Activated T-helper 1 cell treated with anti-CD3 and anti-CD28 coated beads, Interleukin-12 subunit alpha, Interleukin-12 subunit beta, Interleukin-2, Interleukin-4 antibody, amounts not matched to agents 30 ng/mL and 10 ng/mL and 1 ng/mL, durations not matched to agents 14 hours and 24 hours and 36 hours (primary cell): ENCODE results near the gene RRM1. TPM values are rescaled to one million over a fixed set of nuclear protein-coding genes. Genes with fewer than 3 reads are reported as not detected.

Source experiments
- DNase-seq: peaks from one replicate; pipeline ENCODE4 v3.0.0; 2021; ENCODE audit warnings: low spot score
- H3K27ac Mint-ChIP-seq: one replicate; pipeline ENCODE4 v1.8.0; 2021; ENCODE audit warnings: mild to moderate bottlenecking, mixed read lengths
- H3K27me3 Mint-ChIP-seq: one replicate; pipeline ENCODE4 v1.8.0; 2022; ENCODE audit warnings: mild to moderate bottlenecking, moderate library complexity, mixed read lengths; ENCODE audit not compliant: insufficient read depth
- H3K36me3 Mint-ChIP-seq: one replicate; pipeline ENCODE4 v1.8.0; 2021; ENCODE audit warnings: low read depth, mixed read lengths
- H3K4me1 Mint-ChIP-seq: one replicate; pipeline ENCODE4 v1.8.0; 2021; ENCODE audit warnings: low read depth, mixed read lengths
- H3K4me3 Mint-ChIP-seq: one replicate; pipeline ENCODE4 v1.8.0; 2021; ENCODE audit warnings: mild to moderate bottlenecking, moderate library complexity, mixed read lengths
- H3K9me3 Mint-ChIP-seq: one replicate; pipeline ENCODE4 v1.8.0; 2021; ENCODE audit warnings: mixed read lengths
- intact Hi-C: fragments of 100-400 bp; cut with micrococcal nuclease; formaldehyde crosslinking; loops from one replicate; pipeline ENCODE4 v1.15.1; 2024
- total RNA-seq: library from RNA; stranded (reverse); gene quantifications from 2 replicates; pipeline ENCODE4 v1.2.3, GENCODE V29; 2022

Gene RRM1
- total RNA-seq, 1 donor from 2014 or later = 173 TPM

DNA sequence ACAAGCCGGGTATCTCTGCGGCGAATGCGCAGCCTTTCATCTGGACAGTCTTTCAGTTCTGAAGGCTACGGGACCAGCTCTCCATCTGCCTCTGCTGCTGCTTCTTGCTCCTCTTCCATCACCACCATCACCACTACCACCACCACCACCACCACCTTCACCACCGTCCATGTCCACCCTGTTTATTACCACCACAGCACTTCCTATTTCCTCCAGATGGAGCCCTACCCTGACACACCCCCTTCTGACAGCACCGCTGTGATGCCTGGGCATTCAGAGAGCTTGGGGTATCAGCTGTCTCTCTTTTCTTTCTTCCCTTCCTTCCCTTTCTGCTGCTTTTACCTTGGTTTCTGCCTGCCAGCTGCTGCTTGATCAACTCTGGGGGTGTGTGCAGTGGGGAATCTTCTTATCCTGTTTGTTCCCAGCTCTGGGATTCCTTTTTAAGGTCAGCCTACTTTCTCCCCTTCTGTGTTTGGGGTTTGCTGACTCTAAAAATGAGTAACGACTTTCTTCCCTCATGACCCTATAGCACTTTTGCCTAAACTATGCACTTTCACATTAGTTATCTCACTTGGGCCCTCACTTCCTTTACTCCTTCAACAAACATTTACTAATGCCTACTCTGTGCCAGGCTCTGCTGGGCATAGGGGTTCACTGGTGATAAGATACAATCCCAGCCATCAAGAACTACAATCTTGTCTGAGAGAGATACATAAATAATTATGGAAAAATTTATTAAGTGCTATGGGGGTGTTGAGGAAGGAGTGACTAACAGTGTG, 7.8 kb upstream of the RRM1 start:
- Mint-ChIP-seq H3K4me3 (no peak overlapping the region), H3K9me3 (no peaks in the 10 kb centered on the region), H3K27me3 (no peaks in the 10 kb centered on the region), H3K36me3 (peaks cover 49% of the 10 kb centered on the region), H3K27ac (peak overlapping the region; percentile 45), H3K4me1 (peaks cover 51% of the 10 kb centered on the region)
- DNase-seq = no peak
- intact Hi-C loops = no loop called here

DNA sequence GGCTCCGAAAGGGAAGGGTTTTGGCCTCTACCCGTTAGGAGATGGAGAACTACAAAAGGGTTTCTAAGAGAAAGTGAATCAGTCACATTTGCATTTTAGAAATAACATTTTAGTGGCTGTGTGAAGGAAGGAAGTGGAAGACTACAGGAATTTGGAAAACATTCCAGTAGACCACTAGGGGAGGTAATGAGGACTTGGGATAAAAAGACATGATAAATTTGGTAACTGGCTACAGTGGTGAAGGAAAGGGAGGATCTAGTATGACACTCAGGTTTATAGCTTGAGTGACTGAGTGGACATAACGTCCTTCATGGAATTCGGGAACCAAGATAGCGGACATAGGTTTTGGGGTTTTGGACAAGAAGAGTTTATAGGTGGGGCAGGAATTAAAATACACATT, 7.0 kb upstream of the RRM1 start:
- Mint-ChIP-seq H3K27me3 (no peaks in the 10 kb centered on the region), H3K4me3 (no peak overlapping the region), H3K36me3 (peaks cover 53% of the 10 kb centered on the region), H3K9me3 (no peaks in the 10 kb centered on the region), H3K27ac (peak overlapping the region; percentile 45), H3K4me1 (peaks cover 59% of the 10 kb centered on the region)
- DNase-seq = no peak
- intact Hi-C loops = no loop called here

DNA sequence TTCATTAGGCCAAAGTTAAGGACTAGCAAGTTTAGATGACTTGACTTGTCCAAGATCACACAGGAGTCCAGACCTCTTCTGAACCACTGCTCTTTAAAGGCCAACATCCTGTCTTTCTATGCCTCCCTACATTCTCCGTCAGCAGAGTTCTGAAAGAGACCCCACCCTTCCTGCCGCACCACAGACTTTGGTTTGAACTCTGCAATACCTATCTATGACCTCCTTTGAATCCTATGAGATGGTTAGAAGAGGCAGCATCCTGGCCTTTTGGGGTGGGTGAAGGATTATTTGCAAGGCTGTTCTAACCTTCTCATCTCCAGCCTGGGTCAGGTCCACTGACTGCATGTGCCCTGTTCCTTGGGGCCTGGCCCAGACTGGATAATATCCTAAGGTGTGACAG, 4.3 kb upstream of the RRM1 start:
- Mint-ChIP-seq H3K27me3 (no peaks in the 10 kb centered on the region), H3K4me1 (peaks cover 74% of the 10 kb centered on the region), H3K9me3 (no peaks in the 10 kb centered on the region), H3K4me3 (peak overlapping the region; percentile 84), H3K36me3 (peaks cover 35% of the 10 kb centered on the region), H3K27ac (peak overlapping the region; percentile 89)
- intact Hi-C loops = loop anchor here (5.0 kb wide), 1 partner anchor 1033 kb away; the partner anchor contains the start of gene CARS1
- DNase-seq = peak; percentile 56

GRCh38 chr11:4092026-4092425, 2.6 kb upstream of the RRM1 start:
- H3K9me3 Mint-ChIP-seq = no peaks in the 10 kb centered on the region
- H3K4me1 Mint-ChIP-seq = peaks cover 81% of the 10 kb centered on the region
- DNase-seq = peak; percentile 18
- no peaks in the 10 kb centered on the region for H3K27me3 Mint-ChIP-seq
- peak overlapping the region; percentile 84 for H3K4me3 Mint-ChIP-seq
- H3K27ac Mint-ChIP-seq = peak overlapping the region; percentile 96
- intact Hi-C loops = loop anchor here (5.0 kb wide), 1 partner anchor 1035 kb away; the partner anchor contains the start of gene CARS1
- peaks cover 32% of the 10 kb centered on the region for H3K36me3 Mint-ChIP-seq

- intact Hi-C loops = loop anchor here (1.0 to 5.0 kb wide), 5 partner anchors 238 to 1036 kb away; partner anchors contain the start of genes CARS1, NUP98 and STIM1
- Mint-ChIP-seq H3K27me3 (no peaks in the 10 kb centered on the region), H3K9me3 (no peaks in the 10 kb centered on the region), H3K4me3 (peak overlapping the region; percentile 96), H3K36me3 (peaks cover 28% of the 10 kb centered on the region), H3K27ac (peak overlapping the region; percentile 97), H3K4me1 (peaks cover 73% of the 10 kb centered on the region)
- no peak for DNase-seq
Measured at GRCh38 chr11:4093519-4094347, 866 bp upstream of the RRM1 start.

GRCh38 chr11:4095509-4096230, 1.1 kb downstream of the RRM1 start:
- peaks cover 31% of the 10 kb centered on the region for H3K36me3 Mint-ChIP-seq
- H3K4me1 Mint-ChIP-seq = peaks cover 76% of the 10 kb centered on the region
- H3K9me3 Mint-ChIP-seq = no peaks in the 10 kb centered on the region
- intact Hi-C loops = no loop called here
- peak overlapping the region; percentile 96 for H3K4me3 Mint-ChIP-seq
- no peak for DNase-seq
- no peaks in the 10 kb centered on the region for H3K27me3 Mint-ChIP-seq
- peak overlapping the region; percentile 97 for H3K27ac Mint-ChIP-seq

GRCh38 chr11:4098026-4098621, 3.5 kb downstream of the RRM1 start:
- DNase-seq = no peak
- intact Hi-C loops = no loop called here
- peaks cover 69% of the 10 kb centered on the region for H3K4me1 Mint-ChIP-seq
- H3K4me3 Mint-ChIP-seq = no peak overlapping the region
- no peaks in the 10 kb centered on the region for H3K9me3 Mint-ChIP-seq
- H3K27ac Mint-ChIP-seq = no peak overlapping the region
- H3K36me3 Mint-ChIP-seq = peaks cover 32% of the 10 kb centered on the region
- no peaks in the 10 kb centered on the region for H3K27me3 Mint-ChIP-seq

- H3K4me3 Mint-ChIP-seq = no peak overlapping the region
- no peak overlapping the region for H3K27ac Mint-ChIP-seq
- peaks cover 42% of the 10 kb centered on the region for H3K36me3 Mint-ChIP-seq
- no peaks in the 10 kb centered on the region for H3K27me3 Mint-ChIP-seq
- DNase-seq = no peak
- intact Hi-C loops = no loop called here
- peaks cover 60% of the 10 kb centered on the region for H3K4me1 Mint-ChIP-seq
- H3K9me3 Mint-ChIP-seq = no peaks in the 10 kb centered on the region
Measured at GRCh38 chr11:4102711-4103110, 8.1 kb downstream of the RRM1 start.

DNA sequence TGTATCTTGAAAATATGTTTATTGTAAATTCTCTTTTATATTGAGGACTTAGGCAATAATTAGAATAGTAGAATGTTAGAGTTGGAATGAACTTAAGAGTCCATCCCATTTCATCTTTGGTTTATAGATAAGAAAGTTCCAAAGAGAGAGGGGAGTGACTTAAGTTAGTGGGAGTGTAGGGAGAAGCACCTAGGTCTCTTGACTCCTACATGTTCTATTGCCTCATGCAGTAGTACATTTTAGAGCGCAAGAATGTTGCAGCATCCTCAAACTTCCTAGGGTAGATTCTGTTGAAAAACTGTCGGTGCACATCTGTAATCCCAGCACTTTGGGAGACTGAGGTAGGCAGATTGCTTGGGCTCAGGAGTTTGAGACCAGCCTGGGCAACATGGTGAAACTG, 8.7 kb downstream of the RRM1 start:
- Mint-ChIP-seq H3K27ac (no peak overlapping the region), H3K9me3 (no peaks in the 10 kb centered on the region), H3K27me3 (no peaks in the 10 kb centered on the region), H3K4me1 (peaks cover 63% of the 10 kb centered on the region), H3K4me3 (no peak overlapping the region), H3K36me3 (peaks cover 45% of the 10 kb centered on the region)
- DNase-seq = no peak
- intact Hi-C loops = no loop called here

- no peaks in the 10 kb centered on the region for H3K27me3 Mint-ChIP-seq
- H3K36me3 Mint-ChIP-seq = peaks cover 38% of the 10 kb centered on the region
- no peak overlapping the region for H3K4me3 Mint-ChIP-seq
- no peaks in the 10 kb centered on the region for H3K9me3 Mint-ChIP-seq
- DNase-seq = no peak
- H3K27ac Mint-ChIP-seq = no peak overlapping the region
- intact Hi-C loops = no loop called here
- peaks cover 36% of the 10 kb centered on the region for H3K4me1 Mint-ChIP-seq
Measured at GRCh38 chr11:4105916-4106315, 11.3 kb downstream of the RRM1 start.

GRCh38 chr11:4111834-4112233, 17.2 kb downstream of the RRM1 start:
- no peak for DNase-seq
- H3K4me1 Mint-ChIP-seq = peaks cover 16% of the 10 kb centered on the region
- no peaks in the 10 kb centered on the region for H3K9me3 Mint-ChIP-seq
- no peak overlapping the region for H3K4me3 Mint-ChIP-seq
- peaks cover 52% of the 10 kb centered on the region for H3K36me3 Mint-ChIP-seq
- H3K27me3 Mint-ChIP-seq = no peaks in the 10 kb centered on the region
- intact Hi-C loops = loop anchor here (10.0 kb wide), 1 partner anchor 397 kb away; no protein-coding TSS in a partner anchor
- H3K27ac Mint-ChIP-seq = no peak overlapping the region

DNA sequence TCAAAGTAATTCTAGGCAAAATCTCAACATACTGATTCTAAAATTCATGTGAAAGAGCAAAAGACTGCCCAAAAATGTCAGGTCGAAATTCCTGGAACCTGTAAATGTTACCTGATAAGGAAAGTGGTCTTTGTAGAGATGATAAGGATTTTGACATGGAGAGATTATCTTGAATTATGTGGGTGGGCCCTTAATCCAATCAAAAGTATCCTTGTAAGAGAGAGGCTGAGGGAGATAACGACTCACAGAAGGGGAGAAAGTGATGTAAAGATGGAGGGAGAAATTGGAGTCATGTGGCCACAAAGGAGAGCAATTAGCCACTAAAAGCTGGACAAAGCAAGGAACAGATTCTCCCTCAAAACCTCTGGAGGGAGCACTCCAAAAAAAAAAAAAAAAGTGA, 20.5 kb downstream of the RRM1 start:
- Mint-ChIP-seq H3K9me3 (no peaks in the 10 kb centered on the region), H3K4me3 (no peak overlapping the region), H3K4me1 (peaks cover 23% of the 10 kb centered on the region), H3K27me3 (no peaks in the 10 kb centered on the region), H3K36me3 (peaks cover 46% of the 10 kb centered on the region), H3K27ac (no peak overlapping the region)
- no peak for DNase-seq
- intact Hi-C loops = loop anchor here (10.0 kb wide), 1 partner anchor 400 kb away; no protein-coding TSS in a partner anchor
